Cardiac fibroblast (primary cell): Measurements from ENCODE around the gene SPTBN1.

Experiments
- DNase-seq, 2 donors: peaks; one replicate each; pipeline versions ENCODE4 v3.0.0 to v3.0.0-alpha.2; 2010; ENCODE audit warnings: low read depth in 2 of 2
- H3K4me3 ChIP-seq, 2 donors: replicated peaks in 1 of 2; 1 replicate in 1 of 2; 2 replicates in 1 of 2; pipeline ENCODE4 v1.5.1; 2011; ENCODE audit warnings: low read depth in 2 of 2, low read length in 2 of 2, mild to moderate bottlenecking in 2 of 2, moderate library complexity in 1 of 2
- TF ChIP-seq, protein P1 (sequence below): IDR thresholded peaks from one replicate; pipeline ENCODE4 v1.5.1; 2011; ENCODE audit warnings: low read depth, mild to moderate bottlenecking, low read length, inconsistent platforms

Gene SPTBN1

DNA sequence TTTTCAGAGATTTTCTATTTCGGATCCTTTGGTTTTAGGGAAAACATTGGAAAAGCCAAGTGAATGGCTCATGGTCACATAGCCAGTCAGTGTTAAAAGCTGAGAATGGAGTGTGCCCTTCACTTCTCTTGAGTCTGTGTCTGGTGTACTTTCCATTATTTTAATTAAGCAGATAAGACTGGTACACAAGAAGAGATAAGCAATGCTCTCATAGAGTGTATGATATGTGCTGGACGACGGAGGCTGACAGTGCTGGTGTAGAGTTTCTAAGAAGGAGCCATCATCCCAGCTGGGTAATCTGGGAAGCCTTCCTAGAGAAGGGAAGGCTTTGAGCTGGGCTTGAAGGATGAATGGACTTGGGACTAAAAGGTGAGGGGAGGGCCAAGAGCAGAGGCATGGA, 93.3 kb downstream of the SPTBN1 start:
- TF ChIP-seq, protein P1, sequence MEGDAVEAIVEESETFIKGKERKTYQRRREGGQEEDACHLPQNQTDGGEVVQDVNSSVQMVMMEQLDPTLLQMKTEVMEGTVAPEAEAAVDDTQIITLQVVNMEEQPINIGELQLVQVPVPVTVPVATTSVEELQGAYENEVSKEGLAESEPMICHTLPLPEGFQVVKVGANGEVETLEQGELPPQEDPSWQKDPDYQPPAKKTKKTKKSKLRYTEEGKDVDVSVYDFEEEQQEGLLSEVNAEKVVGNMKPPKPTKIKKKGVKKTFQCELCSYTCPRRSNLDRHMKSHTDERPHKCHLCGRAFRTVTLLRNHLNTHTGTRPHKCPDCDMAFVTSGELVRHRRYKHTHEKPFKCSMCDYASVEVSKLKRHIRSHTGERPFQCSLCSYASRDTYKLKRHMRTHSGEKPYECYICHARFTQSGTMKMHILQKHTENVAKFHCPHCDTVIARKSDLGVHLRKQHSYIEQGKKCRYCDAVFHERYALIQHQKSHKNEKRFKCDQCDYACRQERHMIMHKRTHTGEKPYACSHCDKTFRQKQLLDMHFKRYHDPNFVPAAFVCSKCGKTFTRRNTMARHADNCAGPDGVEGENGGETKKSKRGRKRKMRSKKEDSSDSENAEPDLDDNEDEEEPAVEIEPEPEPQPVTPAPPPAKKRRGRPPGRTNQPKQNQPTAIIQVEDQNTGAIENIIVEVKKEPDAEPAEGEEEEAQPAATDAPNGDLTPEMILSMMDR: no peak
- DNase-seq: no peak
- H3K4me3 ChIP-seq: no peak overlapping the region

DNA sequence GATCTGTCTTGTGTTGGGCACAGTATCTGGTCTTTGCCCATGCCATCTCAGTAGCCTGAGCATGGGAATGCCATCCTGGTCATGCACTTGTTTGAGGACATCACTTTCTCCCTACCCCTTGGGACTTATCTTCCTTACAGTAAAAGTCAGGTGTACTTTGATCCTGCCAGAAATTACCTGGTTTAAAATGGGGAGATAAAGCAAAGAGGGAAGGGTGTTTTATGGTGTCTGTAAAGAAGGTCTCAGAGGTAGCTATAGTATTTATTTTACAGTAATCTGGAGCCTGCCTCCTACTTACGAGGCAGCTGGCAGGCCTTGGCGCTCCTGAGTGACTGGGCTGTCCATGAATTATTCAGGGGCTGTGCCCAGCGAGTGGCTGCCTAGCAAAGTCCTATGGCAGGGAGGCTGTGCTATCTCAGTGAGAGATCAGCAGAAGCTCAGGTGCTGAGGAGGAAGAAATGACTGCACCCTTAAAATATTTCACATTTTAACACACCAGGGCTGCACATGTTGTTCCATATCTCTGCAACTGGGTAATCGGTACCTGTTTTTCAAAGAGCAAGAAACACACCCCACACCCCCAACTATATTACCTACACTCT, 93.9 kb downstream of the SPTBN1 start:
- DNase-seq: no peak
- TF ChIP-seq, protein P1: no peak

DNA sequence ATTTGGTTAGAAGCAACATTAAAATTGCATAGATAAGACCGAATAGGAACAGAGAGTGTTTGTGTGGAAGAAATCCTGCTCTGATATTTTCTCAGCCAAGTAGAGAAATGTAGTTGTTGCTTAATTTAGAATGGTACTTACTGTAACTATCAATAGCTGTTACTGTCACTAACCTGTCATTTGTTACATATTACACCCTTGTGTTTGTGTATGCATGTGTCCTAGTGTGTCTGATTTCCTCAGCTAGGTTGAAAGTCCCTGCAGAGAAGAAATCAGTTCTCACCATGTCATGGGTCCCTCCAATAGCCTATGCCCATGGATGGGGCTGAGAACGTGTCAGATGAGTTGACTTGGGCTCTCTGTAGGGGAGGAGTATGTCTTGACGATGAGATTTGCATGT, 94.4 kb downstream of the SPTBN1 start:
- TF ChIP-seq, protein P1: no peak
- DNase-seq: no peak
- no peak overlapping the region for H3K4me3 ChIP-seq

More for the DNA sequence above, 93.9 kb downstream of the SPTBN1 start:
- H3K4me3 ChIP-seq: no peak overlapping the region

- TF ChIP-seq, protein P1: no peak
- no peak overlapping the region for H3K4me3 ChIP-seq
Observed at GRCh38 chr2:54551123-54551756, 95.1 kb downstream of the SPTBN1 start.

DNA sequence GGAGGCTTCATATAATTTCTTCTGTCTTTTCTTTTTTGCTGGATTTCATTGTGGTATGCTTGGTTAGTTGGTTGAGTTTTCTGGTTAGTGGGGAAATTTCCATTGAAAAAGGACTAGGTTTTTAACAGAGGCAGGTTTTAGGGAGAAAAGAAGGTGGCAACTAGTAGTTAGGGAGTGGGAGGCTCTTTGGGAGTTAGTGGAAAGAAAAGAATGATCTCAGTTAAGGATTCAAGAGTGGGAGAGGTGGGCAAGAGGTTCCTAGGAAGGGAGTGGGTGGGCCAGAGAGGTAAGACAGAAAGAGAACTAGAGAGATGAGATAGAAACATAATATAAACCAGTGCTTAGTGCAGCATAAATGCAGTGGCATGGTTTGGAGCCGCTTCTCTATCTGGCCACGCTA, 96.9 kb downstream of the SPTBN1 start:
- TF ChIP-seq, protein P1: no peak
- no peak for DNase-seq
- no peak overlapping the region for H3K4me3 ChIP-seq

More at GRCh38 chr2:54551123-54551756, 95.1 kb downstream of the SPTBN1 start:
- DNase-seq: no peak

DNA sequence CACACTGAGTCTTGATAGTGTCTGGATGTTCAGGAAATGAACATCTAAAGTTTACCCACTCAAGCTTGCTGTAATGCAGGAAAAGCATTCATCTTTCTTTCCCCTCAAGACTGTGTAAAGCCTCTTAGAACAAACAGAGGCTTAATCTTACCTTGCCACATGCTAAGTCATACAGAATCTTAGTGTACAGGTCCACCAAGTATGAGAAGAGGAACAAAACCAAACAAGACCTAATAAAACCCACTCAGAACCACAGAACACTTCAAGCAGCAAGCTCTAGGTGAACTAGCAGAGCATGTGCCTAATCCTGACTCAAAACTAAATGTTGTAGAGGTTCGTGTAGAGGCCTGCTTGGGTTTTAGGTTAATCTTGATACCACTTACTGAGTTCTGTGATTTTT, 97.6 kb downstream of the SPTBN1 start:
- no peak for DNase-seq
- H3K4me3 ChIP-seq: no peak overlapping the region
- TF ChIP-seq, protein P1: no peak
